ENCODE measurements around the gene SSR4.

Gene SSR4

GRCh38 chrX:153773741-153774575 lies 20.5 kb upstream of the SSR4 start:
- in situ Hi-C loops (cut with HindIII; ENCODE audit: low sequenced_read_pairs): no loop called here
- DNase-seq (ENCODE audit: low read depth, low spot score): no peak
- no peak overlapping the region for H3K4me3 ChIP-seq (ENCODE audit: low read depth, low read length)
- TF ChIP-seq CTCF (IDR thresholded peaks at IDR 0.05; ENCODE audit: low read depth, low read length): no peak

- in situ Hi-C loops (cut with HindIII; ENCODE audit: low sequenced_read_pairs): no loop called here
- no peak for DNase-seq (ENCODE audit: low read depth, low spot score)
- no peak for TF ChIP-seq CTCF (IDR thresholded peaks at IDR 0.05; ENCODE audit: low read depth, low read length)
- H3K4me3 ChIP-seq (ENCODE audit: low read depth, low read length): no peak overlapping the region
These were observed 19.7 kb upstream of the SSR4 start for GRCh38 chrX:153774576-153775292.

GRCh38 chrX:153775293-153776119 lies 19.0 kb upstream of the SSR4 start:
- H3K4me3 ChIP-seq (ENCODE audit: low read depth, low read length): no peak overlapping the region
- no peak for DNase-seq (ENCODE audit: low read depth, low spot score)
- in situ Hi-C loops (cut with HindIII; ENCODE audit: low sequenced_read_pairs): no loop called here
- no peak for TF ChIP-seq CTCF (IDR thresholded peaks at IDR 0.05; ENCODE audit: low read depth, low read length)

DNA sequence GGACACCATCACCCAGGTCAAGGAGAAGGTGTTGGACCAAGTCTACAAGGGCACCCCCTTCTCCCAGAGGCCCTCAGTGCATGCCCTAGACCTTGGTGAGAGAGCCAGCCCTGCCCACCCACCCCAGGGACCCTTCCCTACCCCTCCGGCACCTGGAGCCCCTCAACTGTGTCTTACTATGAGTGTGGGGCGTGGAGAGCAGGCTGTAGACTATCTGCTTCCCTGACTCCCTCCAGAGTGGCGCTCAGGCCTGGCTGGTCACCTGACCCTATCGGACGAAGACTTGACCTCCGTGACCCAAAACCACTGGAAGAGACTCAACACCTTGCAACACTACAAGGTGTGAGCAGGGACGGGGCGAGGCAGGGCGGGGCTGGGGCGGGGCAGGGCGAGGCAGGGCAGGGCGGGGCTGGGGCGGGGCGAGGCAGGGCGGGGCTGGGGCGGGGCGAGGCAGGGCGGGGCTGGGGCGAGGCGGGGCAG lies 18.3 kb upstream of the SSR4 start:
- in situ Hi-C loops (cut with HindIII; ENCODE audit: low sequenced_read_pairs): no loop called here
- DNase-seq (ENCODE audit: low read depth, low spot score): no peak
- H3K4me3 ChIP-seq (ENCODE audit: low read depth, low read length): no peak overlapping the region
- TF ChIP-seq CTCF (IDR thresholded peaks at IDR 0.05; ENCODE audit: low read depth, low read length): no peak

DNA sequence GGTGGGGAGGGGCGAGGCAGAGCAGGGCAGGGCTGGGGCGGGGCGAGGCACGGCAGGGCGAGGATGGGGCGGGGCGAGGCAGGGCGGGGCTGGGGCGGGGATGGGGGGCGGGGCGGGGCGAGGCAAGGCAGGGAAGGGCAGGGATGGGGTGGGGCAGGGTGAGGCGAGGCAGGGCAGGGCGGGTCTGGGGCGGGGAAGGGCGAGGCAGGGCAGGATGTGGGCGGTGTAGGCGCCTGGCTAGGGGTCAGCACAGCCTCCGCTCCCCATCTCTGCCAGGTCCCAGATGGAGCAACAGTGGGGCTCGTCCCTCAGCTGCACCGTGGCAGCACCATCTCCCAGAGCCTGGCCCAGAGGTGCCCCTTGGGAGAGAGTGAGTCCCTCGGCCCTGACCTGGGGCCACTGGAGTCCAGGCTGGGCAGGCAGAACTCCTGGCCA lies 17.8 kb upstream of the SSR4 start:
- no peak for DNase-seq (ENCODE audit: low read depth, low spot score)
- in situ Hi-C loops (cut with HindIII; ENCODE audit: low sequenced_read_pairs): no loop called here
- no peak for TF ChIP-seq CTCF (IDR thresholded peaks at IDR 0.05; ENCODE audit: low read depth, low read length)
- H3K4me3 ChIP-seq (ENCODE audit: low read depth, low read length): no peak overlapping the region
